Islet precursor cell (in vitro differentiated cells): ENCODE data around the gene SLX9.
"Not testable (repeated sequence)": the region's sequence is repeated elsewhere in the genome, so short reads cannot be mapped to it uniquely, and the experiment has no call there.

ENCODE experiments used
- DNase-seq: peaks from one replicate; pipeline ENCODE4 v3.0.0-alpha.2; 2018

Gene SLX9

GRCh38 chr21:44965251-44966022 is 25.6 kb downstream of the SLX9 start:
- no peak for DNase-seq

GRCh38 chr21:44966135-44967081 is 26.6 kb downstream of the SLX9 start:
- DNase-seq, result no peak

- no peak for DNase-seq
These were observed 27.5 kb downstream of the SLX9 start for GRCh38 chr21:44967082-44968047.

DNA sequence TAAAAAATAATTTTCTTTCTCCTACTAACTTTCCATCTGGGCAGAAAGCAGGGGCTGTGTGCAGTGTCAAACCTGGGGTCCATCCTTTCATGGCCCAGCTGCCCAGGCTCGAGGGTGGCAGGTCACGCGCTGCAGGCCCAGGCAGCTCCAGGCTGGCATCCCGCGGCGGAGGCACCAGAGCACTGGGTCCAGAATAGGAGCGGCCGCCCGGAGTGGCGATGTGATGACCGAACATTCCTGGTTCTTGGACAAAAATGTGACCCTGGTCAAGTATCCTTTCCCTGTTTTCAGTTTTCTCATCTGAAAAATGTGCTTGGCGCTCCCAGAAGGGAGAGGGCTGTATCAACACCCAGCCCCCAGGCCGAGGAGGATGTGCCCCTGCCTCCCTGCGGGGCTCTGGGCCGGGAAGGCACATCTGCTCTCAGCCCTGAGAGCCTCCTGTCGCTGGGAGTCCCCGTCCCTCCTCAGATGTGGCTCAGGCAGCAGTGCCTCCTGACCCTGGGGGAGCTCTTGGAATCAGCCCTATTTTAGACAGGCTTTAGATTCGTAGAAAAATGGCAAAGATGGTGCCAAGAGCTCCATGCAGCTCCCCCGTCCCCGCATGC is 29.3 kb downstream of the SLX9 start:
- no peak for DNase-seq

- DNase-seq, result peak; percentile 97
These were observed 30.3 kb downstream of the SLX9 start for GRCh38 chr21:44969931-44970755.

DNA sequence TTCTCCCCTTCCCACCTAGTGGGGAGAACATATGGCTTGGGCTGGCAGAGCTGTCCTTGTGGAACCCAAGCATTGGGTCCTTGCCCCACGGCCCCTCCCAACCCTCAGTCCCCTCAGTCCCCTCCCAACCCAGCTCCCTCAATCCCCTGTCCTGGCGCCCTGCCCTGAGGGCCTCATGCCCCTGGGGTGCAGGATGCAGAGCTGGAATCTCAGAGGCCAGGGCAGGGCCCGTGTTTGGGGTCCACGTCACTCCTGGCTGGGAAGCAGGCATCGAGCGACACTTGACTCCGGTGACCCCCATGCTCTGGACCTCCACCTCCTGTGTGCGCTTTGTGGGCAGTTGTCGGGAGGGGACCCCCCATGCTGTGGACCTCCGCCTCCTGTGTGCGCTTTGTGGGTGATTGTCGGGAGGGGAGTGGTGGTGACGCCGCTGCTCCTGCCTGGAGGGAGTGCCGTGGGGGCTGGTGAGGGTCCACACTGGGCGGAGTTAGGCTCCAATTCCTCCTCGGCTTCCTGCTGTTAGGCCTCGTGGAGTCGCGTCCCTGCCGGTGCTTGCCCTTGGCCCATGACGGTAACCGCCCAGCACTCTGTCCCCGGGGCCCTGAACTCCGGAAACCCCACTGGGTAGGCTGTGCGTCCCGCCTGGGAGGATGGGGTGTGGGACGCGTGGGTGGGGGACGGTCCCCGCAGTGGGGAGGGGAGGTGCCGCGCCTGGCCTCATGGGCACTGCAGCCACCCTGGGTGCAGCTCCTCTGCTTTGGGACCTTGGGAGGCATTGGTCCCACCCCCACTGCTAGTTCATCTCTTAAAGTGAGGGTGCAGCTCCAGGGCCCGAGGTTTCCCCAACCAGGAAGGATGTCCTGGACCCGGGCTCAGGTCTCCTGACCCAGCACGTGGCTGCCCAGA is 31.2 kb downstream of the SLX9 start:
- no peak for DNase-seq

DNA sequence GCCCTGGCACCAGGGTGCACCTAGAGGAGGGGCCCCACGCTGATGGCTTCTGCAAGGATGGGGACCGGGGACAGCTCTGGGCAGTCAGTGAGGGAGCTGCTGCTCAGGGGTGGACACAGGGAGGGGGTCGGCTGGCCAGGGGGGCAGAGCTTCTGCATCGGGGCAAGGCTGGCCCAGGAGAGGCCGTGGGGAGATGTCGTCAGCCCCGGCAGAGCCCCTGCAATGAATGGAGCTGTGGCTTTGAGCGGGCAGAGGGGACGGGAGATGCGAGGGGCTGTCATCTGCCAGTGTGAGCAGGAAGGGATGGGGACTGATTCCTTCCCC is 31.8 kb downstream of the SLX9 start:
- no peak for DNase-seq

DNA sequence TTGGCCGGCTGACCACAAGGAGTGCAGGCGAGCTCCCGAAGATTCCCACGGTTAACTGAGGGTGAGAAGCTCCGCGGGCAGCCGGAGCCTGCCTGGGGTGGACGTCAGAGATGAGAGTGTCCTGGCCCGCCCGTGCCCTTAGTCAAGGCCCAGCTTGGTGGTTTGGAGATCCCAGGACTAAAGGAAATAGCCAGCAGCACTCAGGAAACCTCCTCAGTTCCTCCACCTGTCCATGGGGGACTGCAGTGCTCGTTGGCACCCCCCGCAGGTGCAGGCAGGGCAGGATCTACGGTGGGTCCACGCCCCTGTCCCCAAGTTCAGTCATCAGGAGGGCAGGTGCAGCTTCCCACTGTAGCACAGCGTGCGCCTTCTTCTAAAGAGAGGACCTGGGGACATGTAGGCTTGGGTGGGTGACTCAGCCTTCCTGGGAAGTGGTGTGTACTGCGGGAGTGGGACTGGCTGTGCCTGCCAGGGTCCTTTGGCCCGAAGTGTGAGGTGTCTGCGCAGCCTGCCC is 32.5 kb downstream of the SLX9 start:
- DNase-seq, result no peak

GRCh38 chr21:44972821-44973220 is 33.0 kb downstream of the SLX9 start:
- peak; percentile 81 for DNase-seq

DNA sequence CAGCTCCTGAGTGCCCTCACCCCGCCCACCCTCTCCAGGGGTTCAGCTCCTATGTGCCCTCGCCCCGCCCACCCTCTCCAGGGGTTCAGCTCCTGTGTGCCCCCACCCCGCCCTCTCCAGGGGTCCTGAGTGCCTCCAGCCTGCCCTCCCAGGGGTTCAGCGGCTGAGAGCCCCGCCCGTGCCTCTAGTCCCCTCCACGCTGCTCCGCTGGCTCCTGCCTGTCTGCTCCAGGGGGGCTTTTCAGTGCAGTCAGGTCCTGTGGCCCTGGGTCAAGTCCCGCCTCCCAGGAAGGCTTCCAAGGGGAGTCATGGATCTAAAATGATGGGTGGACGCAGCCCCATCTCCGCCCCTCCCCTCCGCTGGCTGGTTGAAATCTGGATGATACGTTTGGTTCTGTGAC is 33.8 kb downstream of the SLX9 start:
- no peak for DNase-seq

- DNase-seq, result no peak
These were observed 34.8 kb downstream of the SLX9 start for GRCh38 chr21:44974676-44975075.

DNA sequence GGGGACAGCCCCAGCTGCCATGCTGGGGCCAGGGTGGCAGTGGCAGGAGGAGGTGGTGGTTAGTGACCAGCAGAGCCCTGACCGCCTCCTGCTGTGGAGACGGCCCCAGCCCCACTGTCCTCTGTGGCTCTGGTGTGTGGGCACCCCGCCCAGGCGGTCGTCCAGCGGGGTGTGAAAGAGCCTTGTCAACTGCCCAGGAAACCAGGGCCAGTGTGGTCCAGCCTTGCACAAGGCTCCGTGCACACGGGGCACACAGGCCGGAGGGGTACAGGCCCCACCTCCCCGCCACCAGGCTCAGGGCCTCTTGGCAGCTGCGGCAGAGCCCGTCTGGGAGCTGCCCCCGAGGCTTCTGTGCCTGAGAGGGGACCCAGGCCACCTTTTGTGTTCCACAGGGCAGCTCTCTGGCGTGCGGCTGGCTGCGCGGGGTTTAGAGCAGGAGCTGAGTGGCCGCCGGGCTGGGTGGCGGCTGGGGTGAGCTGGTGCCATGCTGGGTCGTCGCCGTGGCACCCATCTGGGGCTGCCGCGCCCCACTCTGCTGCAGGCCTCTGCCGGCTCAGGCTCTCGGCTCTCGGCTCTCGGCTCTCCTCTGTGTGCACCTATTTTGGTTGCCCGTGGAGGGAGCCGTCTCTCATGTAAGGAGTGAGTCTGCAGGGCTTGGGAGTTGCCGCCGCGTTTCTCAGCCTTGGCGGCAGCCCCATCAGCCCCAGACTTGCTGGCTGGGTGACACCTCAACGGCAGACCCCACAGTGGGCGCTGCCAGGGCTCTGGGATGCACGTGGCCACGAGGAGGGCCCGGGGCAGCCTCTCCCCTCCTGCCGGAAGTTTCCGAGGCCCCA is 36.1 kb downstream of the SLX9 start:
- no peak for DNase-seq

DNA sequence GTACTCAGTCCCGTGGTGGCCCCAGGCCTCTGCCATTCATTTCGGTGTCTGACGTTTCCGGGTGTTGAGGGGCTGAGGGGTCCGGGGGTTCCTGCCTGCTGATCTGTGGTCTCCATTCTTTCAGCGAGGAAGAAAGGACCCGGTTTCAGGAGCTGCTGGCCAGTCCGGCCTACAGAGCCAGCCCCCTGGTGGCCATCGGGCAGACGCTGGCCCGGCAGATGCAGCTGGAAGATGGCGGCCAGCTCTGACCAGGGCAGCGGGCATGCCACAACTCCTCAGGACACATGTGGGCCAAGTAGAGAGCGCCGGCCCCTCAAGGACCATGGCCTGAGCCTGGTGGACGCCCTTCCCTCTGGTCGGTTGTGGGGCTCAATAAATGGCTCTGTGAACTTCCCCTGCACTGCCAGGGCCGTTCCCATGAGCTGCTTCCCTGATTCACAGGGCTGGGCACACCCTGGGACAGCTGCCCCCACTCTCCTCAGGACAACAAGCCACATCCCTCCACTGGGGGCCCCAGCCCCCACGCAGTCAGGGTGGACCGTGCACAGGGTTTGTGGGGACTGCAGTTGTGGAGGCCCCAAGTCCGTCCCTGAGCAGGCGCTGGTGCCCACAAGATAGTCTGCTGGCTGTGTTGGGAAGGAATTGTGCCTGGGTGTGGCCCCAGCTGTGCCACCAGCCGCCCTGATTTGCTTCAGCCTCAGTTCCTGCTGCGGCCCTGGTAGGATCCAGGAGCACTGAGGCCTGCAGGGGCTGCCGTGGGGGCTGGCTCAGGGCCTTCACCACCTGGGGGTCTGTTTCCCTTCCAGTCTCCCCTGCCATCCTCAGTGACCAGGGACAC is 36.9 kb downstream of the SLX9 start:
- not testable (repeated sequence) for DNase-seq

DNA sequence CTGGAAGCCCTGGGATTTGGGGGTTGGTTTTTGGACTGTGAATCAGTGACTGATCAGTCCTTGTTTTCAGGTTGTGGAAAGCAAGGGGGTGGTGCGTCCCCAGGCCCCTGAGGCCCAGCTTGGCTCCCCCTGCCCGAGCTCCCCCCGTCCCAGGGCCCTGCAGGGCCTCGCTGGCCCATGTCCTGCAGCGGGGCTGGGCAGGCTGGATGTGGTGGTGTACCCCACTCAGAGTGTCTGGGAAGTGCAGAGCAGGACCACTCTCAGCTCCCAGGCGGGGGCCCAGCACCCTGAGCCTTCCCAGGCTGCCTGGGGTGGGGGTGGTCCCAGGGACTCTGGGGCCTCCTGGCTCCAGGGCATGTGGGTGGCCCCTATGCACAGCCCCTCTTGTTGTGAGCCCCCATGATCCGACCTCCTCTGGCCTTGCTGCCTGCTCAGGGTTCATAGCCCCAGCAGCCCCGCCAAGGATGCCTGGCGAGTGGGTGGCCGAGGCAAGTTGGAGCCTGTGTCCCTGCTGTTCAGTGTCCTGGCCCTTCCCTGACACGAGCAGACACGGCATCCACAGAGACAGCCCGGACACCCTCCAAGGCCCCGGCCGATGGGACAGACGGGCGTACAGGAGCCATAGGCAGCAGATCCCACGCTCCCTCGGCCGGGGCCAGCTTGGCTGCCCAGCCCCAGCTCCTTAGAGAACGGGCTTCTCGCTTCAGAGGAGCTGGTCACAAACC is 37.9 kb downstream of the SLX9 start:
- no peak for DNase-seq

- no peak for DNase-seq
These were observed 40.1 kb downstream of the SLX9 start for GRCh38 chr21:44979687-44980561.
